Measurements from ENCODE around the gene MBOAT1.

MBOAT1 gene

DNA sequence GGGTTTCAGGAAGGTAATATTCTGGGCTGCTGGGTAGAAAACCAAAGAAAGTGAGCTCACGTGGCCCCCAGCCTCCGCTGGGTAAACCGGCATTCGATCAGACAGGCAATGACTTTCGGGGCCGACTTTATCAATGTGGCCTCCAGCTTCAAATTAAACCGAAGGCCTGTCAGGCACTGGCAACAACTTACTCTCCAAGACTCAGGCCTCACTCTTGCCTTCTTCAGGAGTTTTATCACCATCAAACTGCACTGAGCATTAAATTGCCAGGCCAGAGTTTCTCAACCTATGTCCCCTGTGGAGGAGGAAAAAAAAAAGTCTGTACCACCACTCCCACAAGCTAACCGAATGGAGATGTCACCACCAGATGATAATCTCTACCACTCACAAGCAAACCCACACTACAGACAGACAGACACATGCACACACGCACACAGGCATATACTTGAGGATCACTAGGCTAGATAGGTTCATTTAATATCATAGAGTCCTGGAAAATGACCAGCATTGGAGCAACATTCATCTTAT, 1.1 kb upstream of the MBOAT1 start:
- H3K27ac ChIP-seq (replicated peaks), result peak overlapping the region; percentile 80
- peak overlapping the region; percentile 77 for H3K4me3 ChIP-seq (replicated peaks; ENCODE audit: insufficient read depth, low read length)
- H3K27me3 ChIP-seq (ENCODE audit: insufficient read depth, poor library complexity, severe bottlenecking), result no peaks in the 10 kb centered on the region
- no peak; the same call in 1 of the 2 replicates for TF ChIP-seq POLR2AphosphoS5 (IDR thresholded peaks at IDR 0.05; ENCODE audit: low read depth)
- TF ChIP-seq GABPA (IDR thresholded peaks at IDR 0.05; ENCODE audit: low read depth), result no peak
- TF ChIP-seq, protein P1, sequence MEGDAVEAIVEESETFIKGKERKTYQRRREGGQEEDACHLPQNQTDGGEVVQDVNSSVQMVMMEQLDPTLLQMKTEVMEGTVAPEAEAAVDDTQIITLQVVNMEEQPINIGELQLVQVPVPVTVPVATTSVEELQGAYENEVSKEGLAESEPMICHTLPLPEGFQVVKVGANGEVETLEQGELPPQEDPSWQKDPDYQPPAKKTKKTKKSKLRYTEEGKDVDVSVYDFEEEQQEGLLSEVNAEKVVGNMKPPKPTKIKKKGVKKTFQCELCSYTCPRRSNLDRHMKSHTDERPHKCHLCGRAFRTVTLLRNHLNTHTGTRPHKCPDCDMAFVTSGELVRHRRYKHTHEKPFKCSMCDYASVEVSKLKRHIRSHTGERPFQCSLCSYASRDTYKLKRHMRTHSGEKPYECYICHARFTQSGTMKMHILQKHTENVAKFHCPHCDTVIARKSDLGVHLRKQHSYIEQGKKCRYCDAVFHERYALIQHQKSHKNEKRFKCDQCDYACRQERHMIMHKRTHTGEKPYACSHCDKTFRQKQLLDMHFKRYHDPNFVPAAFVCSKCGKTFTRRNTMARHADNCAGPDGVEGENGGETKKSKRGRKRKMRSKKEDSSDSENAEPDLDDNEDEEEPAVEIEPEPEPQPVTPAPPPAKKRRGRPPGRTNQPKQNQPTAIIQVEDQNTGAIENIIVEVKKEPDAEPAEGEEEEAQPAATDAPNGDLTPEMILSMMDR (IDR thresholded peaks at IDR 0.05; ENCODE audit: insufficient read depth, low read length), result no peak
- DNase-seq (ENCODE audit: low read depth in 1 of 2, low spot score in 1 of 2), result peak in 1 of 2 experiments; percentile 52

DNA sequence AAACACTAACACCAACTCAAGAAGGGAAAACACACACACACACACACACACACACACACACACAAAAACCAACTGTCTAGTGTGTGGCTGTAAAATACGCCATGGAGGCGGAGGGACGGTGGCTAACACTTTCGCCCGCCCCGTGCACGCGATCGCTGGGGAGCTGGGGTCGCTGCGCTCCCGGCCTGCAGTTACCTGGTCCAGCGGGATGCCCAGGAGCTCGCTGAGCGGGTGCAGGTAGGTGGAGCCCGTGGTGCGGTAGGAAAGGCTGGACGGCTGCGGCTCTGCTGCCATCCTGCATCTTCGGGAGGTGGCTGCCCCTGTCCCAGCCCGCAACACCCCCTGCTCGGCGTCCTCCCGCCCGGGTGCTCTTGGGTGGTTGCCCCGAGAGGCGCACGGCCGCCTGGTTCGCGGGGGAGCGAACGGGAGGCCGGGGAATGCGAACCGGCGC, 303 bp downstream of the MBOAT1 start:
- Histone ChIP-seq H3K27me3 (ENCODE audit: insufficient read depth, poor library complexity, severe bottlenecking) (no peaks in the 10 kb centered on the region), H3K27ac (replicated peaks) (peak overlapping the region; percentile 80), H3K4me3 (replicated peaks; ENCODE audit: insufficient read depth, low read length) (peak overlapping the region; percentile 77)
- TF ChIP-seq, protein P1 (IDR thresholded peaks at IDR 0.05; ENCODE audit: insufficient read depth, low read length), result no peak
- DNase-seq (ENCODE audit: low read depth in 1 of 2, low spot score in 1 of 2), result no peak

DNA sequence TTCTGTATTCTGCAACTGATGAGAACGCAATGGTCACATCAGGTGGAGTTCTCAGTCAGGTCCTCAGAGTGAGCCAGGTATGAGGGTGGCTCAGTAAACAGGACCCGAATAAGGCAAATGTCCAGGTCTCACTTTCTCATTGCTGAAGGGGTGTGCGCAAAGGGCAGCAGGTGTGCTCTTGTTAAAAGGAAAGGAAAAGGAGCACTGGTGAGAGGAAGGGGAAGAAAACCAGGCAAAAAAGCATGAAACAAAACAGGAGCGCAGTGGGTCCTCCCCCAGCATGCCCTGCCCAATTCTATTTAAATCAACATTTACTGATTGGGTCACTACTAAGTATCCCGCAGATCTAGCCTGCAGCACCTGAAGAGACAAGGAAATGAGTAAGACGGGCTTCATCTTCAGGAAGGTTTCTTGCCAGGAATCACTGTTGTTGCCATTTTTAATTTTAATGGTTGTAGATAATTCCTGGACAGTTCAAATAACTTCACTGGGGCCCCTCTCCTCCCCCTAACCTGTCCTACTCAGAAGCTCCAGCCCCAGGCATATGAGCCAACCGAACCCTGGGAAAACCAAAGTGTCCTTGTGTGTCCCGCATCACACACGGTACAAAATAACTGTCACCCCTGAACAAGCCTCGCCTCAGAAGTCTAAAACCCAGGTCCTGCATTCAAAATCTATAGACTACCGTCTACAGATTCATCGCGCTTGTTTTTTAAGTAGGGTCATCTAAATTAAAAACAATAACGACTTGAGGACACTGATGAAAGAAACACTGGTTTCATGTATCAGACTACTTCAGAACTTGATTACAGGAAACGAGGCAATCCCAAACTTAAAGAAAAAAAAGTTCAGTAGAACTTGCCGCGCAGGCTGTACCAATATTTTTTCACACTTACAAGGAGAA, 980 bp downstream of the MBOAT1 start:
- Histone ChIP-seq H3K27ac (replicated peaks) (peak overlapping the region; percentile 80), H3K27me3 (ENCODE audit: insufficient read depth, poor library complexity, severe bottlenecking) (no peaks in the 10 kb centered on the region), H3K4me3 (replicated peaks; ENCODE audit: insufficient read depth, low read length) (peak overlapping the region; percentile 77)
- TF ChIP-seq POLR2AphosphoS5 (IDR thresholded peaks at IDR 0.05; ENCODE audit: low read depth) (no peak), SPI1 (IDR thresholded peaks at IDR 0.05; ENCODE audit: borderline replicate concordance, low read depth) (no peak), GABPA (IDR thresholded peaks at IDR 0.05; ENCODE audit: low read depth) (no peak)
- TF ChIP-seq, protein P1 (IDR thresholded peaks at IDR 0.05; ENCODE audit: insufficient read depth, low read length), result no peak
- TF ChIP-seq, protein P2, sequence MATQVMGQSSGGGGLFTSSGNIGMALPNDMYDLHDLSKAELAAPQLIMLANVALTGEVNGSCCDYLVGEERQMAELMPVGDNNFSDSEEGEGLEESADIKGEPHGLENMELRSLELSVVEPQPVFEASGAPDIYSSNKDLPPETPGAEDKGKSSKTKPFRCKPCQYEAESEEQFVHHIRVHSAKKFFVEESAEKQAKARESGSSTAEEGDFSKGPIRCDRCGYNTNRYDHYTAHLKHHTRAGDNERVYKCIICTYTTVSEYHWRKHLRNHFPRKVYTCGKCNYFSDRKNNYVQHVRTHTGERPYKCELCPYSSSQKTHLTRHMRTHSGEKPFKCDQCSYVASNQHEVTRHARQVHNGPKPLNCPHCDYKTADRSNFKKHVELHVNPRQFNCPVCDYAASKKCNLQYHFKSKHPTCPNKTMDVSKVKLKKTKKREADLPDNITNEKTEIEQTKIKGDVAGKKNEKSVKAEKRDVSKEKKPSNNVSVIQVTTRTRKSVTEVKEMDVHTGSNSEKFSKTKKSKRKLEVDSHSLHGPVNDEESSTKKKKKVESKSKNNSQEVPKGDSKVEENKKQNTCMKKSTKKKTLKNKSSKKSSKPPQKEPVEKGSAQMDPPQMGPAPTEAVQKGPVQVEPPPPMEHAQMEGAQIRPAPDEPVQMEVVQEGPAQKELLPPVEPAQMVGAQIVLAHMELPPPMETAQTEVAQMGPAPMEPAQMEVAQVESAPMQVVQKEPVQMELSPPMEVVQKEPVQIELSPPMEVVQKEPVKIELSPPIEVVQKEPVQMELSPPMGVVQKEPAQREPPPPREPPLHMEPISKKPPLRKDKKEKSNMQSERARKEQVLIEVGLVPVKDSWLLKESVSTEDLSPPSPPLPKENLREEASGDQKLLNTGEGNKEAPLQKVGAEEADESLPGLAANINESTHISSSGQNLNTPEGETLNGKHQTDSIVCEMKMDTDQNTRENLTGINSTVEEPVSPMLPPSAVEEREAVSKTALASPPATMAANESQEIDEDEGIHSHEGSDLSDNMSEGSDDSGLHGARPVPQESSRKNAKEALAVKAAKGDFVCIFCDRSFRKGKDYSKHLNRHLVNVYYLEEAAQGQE (IDR thresholded peaks at IDR 0.05; ENCODE audit: insufficient replicate concordance, low read depth), result no peak
- no peak for DNase-seq (ENCODE audit: low read depth in 1 of 2, low spot score in 1 of 2)

DNA sequence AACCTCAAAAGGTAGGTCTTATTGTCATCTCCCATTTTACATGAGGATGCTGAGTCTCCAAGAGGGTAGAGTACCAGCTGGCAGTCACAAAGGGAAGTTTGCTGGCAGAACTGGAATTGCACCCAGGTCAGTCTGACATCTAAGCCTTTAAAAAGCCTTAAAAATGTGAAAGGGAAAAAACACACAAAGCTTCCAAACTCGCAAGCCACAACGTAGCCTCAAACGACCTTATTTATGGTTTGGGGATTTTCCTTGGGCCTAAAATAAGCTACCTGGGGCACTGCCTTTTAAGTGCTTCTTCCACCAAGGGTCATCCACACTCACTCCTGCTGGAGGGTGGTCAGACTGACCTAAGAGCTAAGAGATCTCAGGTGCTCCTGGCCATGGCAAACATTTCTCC, 2.1 kb downstream of the MBOAT1 start:
- DNase-seq (ENCODE audit: low read depth in 1 of 2, low spot score in 1 of 2), result no peak
- Histone ChIP-seq H3K27me3 (ENCODE audit: insufficient read depth, poor library complexity, severe bottlenecking) (no peaks in the 10 kb centered on the region), H3K4me3 (replicated peaks; ENCODE audit: insufficient read depth, low read length) (no peak overlapping the region), H3K27ac (replicated peaks) (no peak overlapping the region)
- TF ChIP-seq SPI1 (IDR thresholded peaks at IDR 0.05; ENCODE audit: borderline replicate concordance, low read depth), result no peak
- TF ChIP-seq, protein P2 (IDR thresholded peaks at IDR 0.05; ENCODE audit: insufficient replicate concordance, low read depth), result no peak
- no peak for TF ChIP-seq POLR2AphosphoS5 (IDR thresholded peaks at IDR 0.05; ENCODE audit: low read depth)
- TF ChIP-seq GABPA (IDR thresholded peaks at IDR 0.05; ENCODE audit: low read depth), result no peak
- TF ChIP-seq, protein P1 (IDR thresholded peaks at IDR 0.05; ENCODE audit: insufficient read depth, low read length), result no peak

All from HL-60 (cell line).